ENCODE measurements around the gene MPST.
"Not testable (repeated sequence)": the region's sequence is repeated elsewhere in the genome, so short reads cannot be mapped to it uniquely, and the experiment has no call there.

MPST gene

DNA sequence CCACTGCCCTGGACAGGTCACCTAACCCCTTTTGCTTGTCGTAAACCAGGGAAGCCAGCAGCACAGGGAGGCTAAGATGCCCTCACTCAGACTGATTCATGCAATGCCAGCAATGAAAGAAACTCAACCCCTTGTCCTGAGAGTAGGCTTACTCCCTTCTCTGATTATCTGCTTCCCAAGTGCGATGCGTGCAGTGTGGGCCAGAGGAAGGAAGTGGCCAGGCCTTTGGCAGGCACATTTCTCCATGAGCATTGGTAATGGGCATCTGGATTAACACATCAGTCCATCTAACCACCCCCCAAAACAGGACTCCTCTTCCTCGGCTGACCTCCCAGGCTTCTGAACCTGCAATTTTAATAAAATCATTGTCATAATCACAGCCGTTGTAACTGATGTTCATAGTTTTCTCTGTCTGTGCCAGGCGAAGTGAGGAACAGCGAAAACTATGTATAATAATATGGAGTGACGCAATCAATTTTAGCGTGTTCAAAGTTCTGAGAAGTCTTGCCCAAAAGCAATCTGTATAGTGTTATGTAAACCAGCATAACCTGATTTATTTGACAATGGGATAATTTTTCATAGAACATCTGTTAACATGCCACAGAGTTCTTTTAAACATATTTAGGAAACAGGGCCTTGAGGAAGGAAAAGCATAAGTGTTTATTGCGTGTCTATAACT lies 34.2 kb upstream of the MPST start:
- peak; percentile 53; the same call in 1 of the 2 replicates for TF ChIP-seq Cebpa-rat (IDR thresholded peaks at IDR 0.05)
- H3K4me2 ChIP-seq = no peak overlapping the region
- H4K20me1 ChIP-seq = no peaks in the 10 kb centered on the region
- no peak overlapping the region for H3K27ac ChIP-seq
- H3K9ac ChIP-seq = no peak overlapping the region
- peaks cover 22% of the 10 kb centered on the region for H3K4me1 ChIP-seq
- peaks cover 8% of the 10 kb centered on the region for H3K9me3 ChIP-seq
- no peaks in the 10 kb centered on the region for H3K36me3 ChIP-seq
- H3K4me3 ChIP-seq = no peak overlapping the region
- H3K27me3 ChIP-seq = no peaks in the 10 kb centered on the region

DNA sequence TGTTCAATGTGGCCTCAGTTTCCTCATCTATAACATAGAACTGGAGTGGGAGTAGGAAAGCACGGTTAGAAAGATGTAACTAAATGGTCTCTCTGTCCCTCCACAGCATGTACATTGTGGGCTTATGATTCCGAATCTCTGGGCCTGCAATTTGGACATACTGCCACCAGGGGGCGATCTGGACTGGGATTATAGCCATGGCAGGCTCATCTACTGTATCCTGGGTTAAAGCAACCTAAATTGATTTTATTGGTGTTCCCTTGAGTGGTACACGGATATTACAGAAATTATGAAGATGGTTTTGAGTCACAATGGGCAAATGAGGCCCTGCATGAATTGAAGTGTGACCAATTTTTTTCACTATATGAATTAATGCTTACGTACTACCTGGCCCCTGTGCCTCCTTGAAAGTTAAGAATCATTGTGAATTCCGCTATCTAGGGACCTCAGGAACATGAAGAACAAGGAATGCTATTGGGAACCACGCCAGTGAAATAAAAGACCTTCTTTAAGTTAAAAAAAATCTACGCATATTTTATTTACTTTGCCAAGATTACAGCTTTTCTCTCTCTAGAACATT lies 33.2 kb upstream of the MPST start:
- TF ChIP-seq Cebpa-rat (IDR thresholded peaks at IDR 0.05) = no peak
- Histone ChIP-seq H3K9me3 (peaks cover 8% of the 10 kb centered on the region), H3K9ac (no peak overlapping the region), H3K27ac (no peak overlapping the region), H3K27me3 (no peaks in the 10 kb centered on the region), H3K4me1 (peaks cover 22% of the 10 kb centered on the region), H4K20me1 (no peaks in the 10 kb centered on the region), H3K4me3 (no peak overlapping the region), H3K4me2 (no peak overlapping the region), H3K36me3 (no peaks in the 10 kb centered on the region)

DNA sequence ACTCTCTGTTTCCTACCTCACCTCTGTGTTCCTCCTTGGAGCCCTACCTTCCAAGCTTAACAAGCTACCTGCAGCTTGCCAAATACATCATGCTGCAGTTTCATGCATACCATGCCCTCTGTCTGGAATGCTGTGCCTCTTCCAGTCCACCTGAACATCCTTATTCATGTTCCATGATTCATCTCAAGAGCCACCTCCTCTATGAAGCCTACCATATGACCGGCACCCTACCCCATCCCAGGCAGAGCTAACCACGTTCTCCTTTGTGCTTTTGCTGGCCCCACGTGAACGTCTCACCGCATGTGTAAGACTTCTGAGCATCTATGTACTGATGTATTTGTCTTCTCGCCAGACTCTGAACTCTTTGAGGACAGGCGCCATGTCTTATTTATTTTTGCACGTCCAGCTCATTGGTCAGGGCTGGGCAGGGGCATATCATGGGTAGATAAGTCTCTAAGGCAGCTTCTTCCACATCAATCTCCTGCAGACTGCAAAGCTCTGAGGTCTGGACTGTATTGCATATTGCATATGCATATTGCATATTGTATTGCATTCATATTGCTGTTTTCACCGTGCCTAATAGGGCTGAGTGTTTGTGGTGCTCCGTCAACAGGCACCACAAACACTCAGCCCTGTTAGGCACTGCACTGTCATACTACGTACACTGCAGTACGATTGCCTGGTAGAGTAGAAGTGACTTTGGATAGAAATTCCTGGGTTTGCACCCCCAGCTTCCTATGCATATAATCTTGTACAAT lies 31.3 kb upstream of the MPST start:
- H3K4me3 ChIP-seq = no peak overlapping the region
- H3K9ac ChIP-seq = no peak overlapping the region
- no peaks in the 10 kb centered on the region for H4K20me1 ChIP-seq
- H3K4me2 ChIP-seq = no peak overlapping the region
- no peaks in the 10 kb centered on the region for H3K36me3 ChIP-seq
- H3K9me3 ChIP-seq = peaks cover 8% of the 10 kb centered on the region
- no peaks in the 10 kb centered on the region for H3K27me3 ChIP-seq
- H3K4me1 ChIP-seq = peaks cover 10% of the 10 kb centered on the region
- no peak overlapping the region for H3K27ac ChIP-seq
- no peak for TF ChIP-seq Cebpa-rat (IDR thresholded peaks at IDR 0.05)

DNA sequence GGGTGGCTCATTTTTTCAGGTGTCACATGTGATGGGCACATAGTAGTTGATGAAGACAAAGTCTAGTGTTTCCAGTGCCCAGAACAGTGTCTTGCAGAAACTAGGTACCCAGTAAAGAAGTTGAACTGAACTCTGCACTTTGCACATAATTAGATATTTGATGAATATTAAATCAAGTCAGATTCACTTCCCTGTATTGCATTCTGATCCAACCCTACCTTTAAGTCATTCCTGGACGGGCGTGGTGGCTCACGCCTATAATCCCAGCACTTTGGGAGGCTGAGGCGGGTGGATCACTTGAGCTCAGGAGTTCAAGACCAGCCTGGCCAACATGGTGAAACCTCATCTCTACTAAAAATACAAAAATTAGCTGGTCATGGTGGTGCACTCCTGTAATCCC lies 30.5 kb upstream of the MPST start:
- H3K27me3 ChIP-seq, H3K4me2 ChIP-seq, H3K27ac ChIP-seq, H4K20me1 ChIP-seq, H3K36me3 ChIP-seq, H3K9ac ChIP-seq, H3K9me3 ChIP-seq, H3K4me1 ChIP-seq, H3K4me3 ChIP-seq: not testable (repeated sequence)

DNA sequence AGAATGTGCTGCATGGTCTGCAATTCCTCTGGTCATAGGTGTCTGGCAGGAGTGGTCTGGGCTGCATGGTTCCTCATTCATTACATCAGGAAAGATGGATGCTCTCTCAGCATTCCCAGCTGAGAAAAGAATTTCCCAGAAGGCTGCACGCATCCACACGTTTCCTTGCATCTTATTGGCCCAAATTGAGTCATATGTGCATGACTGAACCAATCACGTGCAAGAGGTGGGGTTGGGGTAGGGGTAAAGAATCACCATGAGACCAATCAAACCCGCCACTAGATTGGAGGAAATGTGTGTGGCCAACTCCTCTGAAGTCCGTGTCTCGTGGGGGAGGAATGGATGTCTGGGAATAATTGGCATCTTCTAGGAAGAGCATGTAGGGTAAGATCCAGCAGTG lies 29.1 kb upstream of the MPST start:
- no peaks in the 10 kb centered on the region for H3K36me3 ChIP-seq
- no peaks in the 10 kb centered on the region for H4K20me1 ChIP-seq
- peaks cover 8% of the 10 kb centered on the region for H3K9me3 ChIP-seq
- no peaks in the 10 kb centered on the region for H3K27me3 ChIP-seq
- H3K4me1 ChIP-seq = peaks cover 10% of the 10 kb centered on the region
- TF ChIP-seq Cebpa-rat (IDR thresholded peaks at IDR 0.05) = no peak
- H3K4me3 ChIP-seq = no peak overlapping the region
- no peak overlapping the region for H3K9ac ChIP-seq
- no peak overlapping the region for H3K27ac ChIP-seq
- H3K4me2 ChIP-seq = no peak overlapping the region

DNA sequence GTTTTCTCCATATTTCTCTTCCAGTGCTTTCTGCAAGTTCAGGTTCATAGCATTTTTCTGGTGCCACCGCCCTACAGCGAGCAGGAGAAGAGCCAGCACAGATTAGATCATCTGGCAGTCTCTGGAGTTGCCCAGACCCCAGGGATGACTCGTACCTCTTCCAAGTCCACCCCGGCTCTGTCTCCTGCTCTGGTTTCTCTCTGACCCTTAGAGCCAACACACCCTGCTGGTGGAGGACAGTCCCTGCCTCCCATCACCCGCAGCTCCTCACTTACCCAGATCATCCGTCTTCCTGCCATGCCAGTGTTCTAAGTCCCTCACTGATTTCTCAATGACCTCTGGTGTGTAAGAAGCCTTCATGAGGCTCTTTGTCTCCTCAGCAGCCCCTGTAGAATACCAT lies 28.3 kb upstream of the MPST start:
- H3K27ac ChIP-seq = no peak overlapping the region
- peaks cover 10% of the 10 kb centered on the region for H3K4me1 ChIP-seq
- no peaks in the 10 kb centered on the region for H3K27me3 ChIP-seq
- H3K9me3 ChIP-seq = peaks cover 2% of the 10 kb centered on the region
- H3K9ac ChIP-seq = no peak overlapping the region
- no peaks in the 10 kb centered on the region for H3K36me3 ChIP-seq
- no peak for TF ChIP-seq Cebpa-rat (IDR thresholded peaks at IDR 0.05)
- no peak overlapping the region for H3K4me3 ChIP-seq
- H3K4me2 ChIP-seq = no peak overlapping the region
- H4K20me1 ChIP-seq = no peaks in the 10 kb centered on the region

DNA sequence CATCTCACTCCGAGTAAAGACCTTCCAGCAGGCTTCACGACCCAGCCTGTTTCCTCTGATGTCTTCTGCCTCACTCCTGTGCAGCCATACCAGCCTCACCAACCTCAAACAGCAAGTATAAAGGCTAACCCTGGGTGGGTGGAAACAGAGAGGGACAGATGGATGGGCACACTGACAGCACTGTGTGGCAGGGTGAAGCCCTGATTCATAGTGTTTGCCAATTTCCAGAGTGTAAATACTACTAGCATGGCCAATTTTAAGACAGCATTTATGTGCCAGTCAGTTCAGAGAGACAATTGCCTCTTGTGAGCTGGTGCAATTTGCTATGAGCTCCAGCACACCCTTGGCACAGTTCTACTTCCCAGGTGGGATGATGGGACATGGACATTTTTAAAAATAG lies 21.8 kb upstream of the MPST start:
- H3K27ac ChIP-seq = no peak overlapping the region
- TF ChIP-seq Cebpa-rat (IDR thresholded peaks at IDR 0.05) = no peak
- H3K9me3 ChIP-seq = no peaks in the 10 kb centered on the region
- no peaks in the 10 kb centered on the region for H3K4me1 ChIP-seq
- H3K36me3 ChIP-seq = no peaks in the 10 kb centered on the region
- H3K9ac ChIP-seq = no peak overlapping the region
- H3K27me3 ChIP-seq = no peaks in the 10 kb centered on the region
- H4K20me1 ChIP-seq = no peaks in the 10 kb centered on the region
- H3K4me3 ChIP-seq = no peak overlapping the region
- no peak overlapping the region for H3K4me2 ChIP-seq

DNA sequence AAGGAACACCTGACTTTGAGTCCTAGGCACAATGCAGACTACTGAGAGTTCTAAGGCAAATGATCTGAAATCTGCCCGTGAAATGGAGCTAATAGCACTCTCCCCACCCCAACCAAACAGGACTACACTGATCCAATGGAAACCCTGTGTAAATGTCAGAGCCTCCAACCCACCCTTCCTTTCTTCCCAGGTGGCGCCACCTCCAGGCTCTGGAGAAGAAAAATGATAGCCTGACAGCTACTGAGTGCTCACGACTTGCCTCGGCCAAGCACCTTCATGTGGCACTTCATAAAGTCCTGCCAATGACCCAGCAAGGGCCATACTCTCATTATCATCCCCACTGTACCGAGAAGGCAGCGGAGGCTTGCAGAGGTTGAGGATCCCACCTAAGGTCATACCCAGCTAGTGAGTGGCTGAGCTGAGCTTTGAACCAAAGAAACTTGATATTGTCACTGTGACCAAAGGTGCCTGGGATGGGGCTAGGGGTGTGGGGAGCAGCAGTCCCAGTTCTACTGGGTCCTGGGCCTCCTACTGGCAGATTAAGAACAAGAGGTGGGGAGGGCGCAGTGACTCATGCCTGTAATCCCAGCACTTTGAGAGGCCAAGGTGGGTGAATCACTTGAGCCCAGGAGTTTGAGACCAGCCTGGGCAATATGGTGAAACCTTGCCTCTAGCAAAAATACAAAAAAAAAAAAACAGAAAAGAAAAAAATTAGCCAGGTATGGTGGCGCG lies 20.8 kb upstream of the MPST start:
- no peaks in the 10 kb centered on the region for H3K9me3 ChIP-seq
- no peaks in the 10 kb centered on the region for H4K20me1 ChIP-seq
- no peak overlapping the region for H3K4me3 ChIP-seq
- no peaks in the 10 kb centered on the region for H3K36me3 ChIP-seq
- H3K4me1 ChIP-seq = no peaks in the 10 kb centered on the region
- no peak overlapping the region for H3K27ac ChIP-seq
- no peak overlapping the region for H3K4me2 ChIP-seq
- H3K9ac ChIP-seq = no peak overlapping the region
- H3K27me3 ChIP-seq = no peaks in the 10 kb centered on the region
- no peak for TF ChIP-seq Cebpa-rat (IDR thresholded peaks at IDR 0.05)

DNA sequence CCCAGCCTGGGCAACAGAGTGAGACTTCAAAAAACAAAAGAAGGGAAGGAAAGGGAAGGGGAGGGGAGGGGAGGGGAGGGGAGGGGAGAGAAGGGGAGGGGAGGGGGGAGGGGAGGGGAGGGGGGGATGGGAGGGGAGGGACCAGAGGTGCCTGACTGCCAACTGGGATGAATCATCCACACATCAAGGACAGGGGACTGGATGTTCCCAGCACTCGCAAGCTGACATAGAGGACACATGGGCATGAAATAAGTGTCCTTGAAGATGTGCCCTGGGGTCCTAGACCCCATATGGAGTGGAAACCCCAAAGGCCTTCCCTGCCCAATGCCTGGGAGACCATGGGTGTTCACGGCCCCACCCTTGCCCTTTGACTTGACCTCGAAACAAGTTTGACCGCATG lies 20.1 kb upstream of the MPST start:
- no peak overlapping the region for H3K9ac ChIP-seq
- no peak for TF ChIP-seq Cebpa-rat (IDR thresholded peaks at IDR 0.05)
- H3K27ac ChIP-seq = no peak overlapping the region
- H3K9me3 ChIP-seq = no peaks in the 10 kb centered on the region
- no peaks in the 10 kb centered on the region for H3K36me3 ChIP-seq
- H4K20me1 ChIP-seq = no peaks in the 10 kb centered on the region
- no peak overlapping the region for H3K4me2 ChIP-seq
- no peaks in the 10 kb centered on the region for H3K4me1 ChIP-seq
- no peaks in the 10 kb centered on the region for H3K27me3 ChIP-seq
- no peak overlapping the region for H3K4me3 ChIP-seq

Measured in BLaER1 (cell line).